Measurements from ENCODE around the gene TRIP13.
"Not testable (repeated sequence)": the region's sequence is repeated elsewhere in the genome, so short reads cannot be mapped to it uniquely, and the experiment has no call there.

Gene TRIP13

DNA sequence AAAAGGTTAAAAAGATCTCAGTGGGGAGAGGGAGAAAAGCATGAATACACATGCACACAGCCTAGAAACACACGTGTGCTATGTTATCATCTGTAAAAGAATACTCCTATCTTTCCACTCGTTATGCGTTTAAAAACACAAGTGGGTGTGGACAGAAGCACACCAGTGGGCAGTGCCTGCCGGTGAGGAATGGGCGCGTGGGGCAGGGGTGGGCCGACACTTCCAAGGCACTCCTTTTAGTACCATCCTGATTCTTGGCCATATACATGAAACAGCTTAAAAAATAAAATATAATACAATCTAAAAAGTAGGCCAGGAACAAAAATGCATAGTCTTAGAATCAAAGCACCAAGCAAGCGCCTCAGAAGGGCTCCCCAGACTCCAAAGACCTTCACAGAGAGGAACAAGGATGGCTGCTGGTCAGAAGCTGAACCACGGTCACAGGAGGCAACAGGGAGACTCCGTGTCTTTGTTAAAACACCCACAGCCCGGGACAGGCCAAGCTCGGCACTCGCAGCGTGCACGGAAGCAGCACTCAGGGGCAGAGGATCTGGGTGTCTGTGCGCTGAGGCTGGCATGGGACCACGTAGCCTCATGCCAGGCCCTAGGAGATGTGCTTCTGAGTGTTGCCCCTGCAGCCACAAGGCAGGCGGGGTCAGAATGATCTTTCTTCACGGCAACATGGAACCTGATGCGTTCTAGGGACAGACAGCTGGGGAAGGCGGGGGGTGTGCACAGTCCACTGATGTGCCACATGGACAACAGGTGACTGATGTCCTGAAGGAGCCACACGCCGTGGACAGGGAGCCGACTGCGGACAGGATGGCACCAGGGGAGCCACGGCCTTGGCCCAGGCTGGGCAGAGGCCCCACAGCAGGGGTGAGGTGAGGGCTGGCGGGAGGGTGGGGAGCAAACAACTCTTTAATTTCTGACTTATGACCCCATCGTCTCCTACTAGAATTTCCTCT is 16.0 kb upstream of the TRIP13 start:
- no peak for DNase-seq

DNA sequence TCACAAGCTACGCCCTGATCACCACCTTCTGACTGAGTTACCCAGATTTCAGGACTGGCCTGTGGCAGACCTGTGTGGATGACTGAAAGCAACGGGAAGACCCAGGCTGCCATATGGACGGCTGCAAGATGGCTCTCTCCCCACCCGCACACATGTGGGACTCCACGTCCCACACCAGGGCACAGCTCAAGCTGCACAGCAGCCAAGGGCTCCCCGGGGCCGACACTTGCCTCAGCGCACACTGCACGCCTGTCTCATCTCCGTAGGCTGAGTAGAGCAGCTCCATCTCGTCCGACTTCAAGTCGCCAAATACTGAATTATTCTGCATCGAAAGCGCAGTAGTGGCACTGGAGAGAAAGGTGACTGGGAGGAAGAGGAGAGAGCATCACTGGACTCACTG is 14.6 kb upstream of the TRIP13 start:
- DNase-seq, result no peak

DNA sequence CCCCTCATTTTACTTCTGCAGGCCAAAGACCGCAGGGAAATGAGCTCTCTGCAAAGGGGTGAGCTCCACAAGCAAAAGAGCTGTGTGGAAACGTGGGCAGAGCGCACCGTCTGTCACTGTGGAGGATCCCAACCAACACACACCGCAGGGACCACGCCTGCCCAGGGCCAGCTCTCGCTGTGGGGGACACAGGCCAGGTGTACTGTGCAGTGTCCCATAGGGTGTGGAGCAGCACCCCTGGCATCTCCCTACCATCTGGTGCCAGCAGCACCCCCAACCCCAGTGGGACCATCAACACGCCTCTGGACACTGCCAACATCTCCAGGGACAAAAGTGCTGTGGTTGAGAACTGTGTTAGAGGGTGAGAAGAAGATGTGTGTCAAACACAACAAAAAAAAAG is 14.0 kb upstream of the TRIP13 start:
- not testable (repeated sequence) for DNase-seq

DNA sequence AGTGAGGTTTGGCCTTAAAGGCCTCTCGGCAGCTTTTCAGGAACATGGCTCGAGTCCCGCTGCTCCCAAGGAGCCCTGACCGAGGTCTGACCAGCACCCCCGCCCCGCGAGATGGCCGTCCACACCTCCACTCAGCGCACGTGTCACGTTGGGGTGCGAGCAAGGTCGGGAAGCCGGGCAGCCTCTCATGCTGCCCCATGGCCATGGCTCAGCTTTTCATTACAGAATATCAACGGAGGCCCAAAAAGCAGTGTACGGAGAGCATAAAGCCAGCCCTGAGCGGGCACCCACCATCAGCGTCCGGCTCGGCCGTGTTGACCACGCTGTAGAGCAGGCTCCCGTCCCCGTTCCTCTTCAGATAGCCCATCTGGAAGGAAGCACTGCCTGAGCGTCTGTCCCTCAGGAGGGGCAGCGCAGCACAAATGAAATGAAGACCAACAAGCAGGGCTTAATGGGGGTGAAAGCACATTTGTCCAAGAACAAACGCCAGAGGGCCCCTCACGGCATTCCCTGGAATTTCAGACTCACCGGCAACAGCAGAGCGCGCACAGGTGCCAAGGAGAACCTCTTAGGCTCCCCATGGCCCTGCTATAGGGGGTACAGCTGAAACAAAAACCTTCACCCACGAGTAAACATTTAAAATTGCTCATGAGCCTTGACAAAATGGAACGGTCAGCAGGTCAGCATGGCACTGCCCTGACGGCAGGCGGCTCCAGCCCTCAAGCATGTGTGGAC is 11.7 kb upstream of the TRIP13 start:
- DNase-seq, result no peak

DNA sequence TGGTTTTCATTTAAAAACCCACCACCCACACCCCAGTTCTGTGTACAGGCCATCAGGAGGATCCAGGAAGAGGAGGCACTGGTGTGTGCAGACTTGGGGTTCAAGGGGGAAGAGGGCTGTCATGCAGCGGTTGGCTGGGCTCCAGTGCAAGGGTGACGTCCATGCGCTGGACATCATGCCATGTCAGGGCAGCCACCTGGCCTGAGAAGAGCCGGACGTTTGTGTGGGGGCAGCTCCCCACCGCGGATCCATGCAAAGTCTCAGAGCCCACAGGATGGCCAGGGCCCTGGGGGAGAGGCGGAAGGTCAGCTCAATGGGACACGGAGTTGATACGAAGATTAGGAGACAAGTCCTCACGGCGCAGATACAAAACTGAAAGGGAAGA is 11.1 kb upstream of the TRIP13 start:
- no peak for DNase-seq

DNA sequence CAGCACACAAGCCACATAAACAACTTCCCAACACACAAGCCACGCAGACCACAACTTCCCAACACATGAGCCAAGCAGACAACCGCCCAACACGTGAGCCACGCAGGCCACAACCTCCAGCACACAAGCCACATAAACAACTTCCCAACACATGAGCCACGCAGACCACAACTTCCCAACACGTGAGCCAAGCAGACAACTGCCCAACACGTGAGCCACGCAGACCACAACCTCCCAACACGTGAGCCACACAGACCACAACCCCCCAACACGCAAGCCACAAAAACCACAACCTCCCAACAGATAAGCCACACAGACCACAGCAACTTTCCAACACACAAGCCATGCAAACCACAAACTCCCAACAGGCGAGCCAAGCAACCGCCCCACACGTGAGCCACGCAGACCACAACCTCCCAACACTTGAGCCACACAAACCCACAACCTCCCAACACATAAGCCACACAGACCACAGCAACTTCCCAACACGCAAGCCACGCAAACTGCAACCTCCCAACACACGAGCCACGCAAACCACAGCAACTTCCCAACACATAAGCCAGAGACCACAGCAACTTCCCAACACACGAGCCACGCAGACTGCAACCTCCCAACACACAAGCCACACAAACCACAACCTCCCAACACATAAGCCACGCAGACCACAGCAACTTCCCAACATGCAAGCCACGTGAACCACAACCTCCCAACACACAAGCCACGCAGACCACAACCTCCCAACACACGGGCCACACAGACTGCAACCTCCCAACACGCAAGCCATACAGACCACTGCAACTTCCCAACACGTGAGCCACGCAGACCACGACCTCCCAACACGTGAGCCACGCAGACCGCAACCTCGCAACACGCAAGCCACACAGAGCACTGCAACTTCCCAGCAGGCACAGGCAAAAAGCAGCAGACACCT is 10.2 kb upstream of the TRIP13 start:
- DNase-seq, result no peak

DNA sequence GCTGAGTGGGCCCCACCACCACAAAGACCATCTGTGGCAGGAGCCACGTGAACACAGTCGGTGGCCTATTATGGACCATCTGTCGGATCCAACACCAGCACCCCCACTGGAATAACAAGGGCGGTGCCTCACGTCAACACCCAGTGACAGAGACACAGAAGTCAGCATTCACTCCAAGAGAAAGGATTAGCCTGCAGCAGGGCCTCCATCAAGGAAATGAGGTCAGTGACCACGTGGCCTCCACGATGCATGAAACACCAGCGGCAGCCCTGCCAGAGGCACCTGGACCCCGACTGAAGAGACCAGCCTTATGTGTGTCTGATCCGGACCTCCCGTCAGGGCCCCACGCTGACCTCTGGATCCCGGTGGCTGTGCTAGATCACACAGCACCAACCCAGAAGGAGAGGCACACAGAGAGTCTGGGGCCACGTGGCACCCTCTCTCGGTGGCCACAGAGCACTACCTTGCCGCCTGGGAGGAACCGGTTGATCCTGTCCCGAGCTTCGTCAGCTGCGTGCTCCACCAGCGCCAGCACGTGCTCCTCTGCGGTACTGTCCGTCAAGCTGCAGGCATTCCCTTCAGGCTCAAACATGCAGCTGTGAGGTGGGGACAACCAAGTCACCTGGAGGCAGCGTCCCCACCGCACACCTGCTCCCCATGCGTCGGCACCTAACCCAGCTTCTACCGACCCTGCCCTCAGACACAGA is 9.1 kb upstream of the TRIP13 start:
- DNase-seq, result no peak

DNA sequence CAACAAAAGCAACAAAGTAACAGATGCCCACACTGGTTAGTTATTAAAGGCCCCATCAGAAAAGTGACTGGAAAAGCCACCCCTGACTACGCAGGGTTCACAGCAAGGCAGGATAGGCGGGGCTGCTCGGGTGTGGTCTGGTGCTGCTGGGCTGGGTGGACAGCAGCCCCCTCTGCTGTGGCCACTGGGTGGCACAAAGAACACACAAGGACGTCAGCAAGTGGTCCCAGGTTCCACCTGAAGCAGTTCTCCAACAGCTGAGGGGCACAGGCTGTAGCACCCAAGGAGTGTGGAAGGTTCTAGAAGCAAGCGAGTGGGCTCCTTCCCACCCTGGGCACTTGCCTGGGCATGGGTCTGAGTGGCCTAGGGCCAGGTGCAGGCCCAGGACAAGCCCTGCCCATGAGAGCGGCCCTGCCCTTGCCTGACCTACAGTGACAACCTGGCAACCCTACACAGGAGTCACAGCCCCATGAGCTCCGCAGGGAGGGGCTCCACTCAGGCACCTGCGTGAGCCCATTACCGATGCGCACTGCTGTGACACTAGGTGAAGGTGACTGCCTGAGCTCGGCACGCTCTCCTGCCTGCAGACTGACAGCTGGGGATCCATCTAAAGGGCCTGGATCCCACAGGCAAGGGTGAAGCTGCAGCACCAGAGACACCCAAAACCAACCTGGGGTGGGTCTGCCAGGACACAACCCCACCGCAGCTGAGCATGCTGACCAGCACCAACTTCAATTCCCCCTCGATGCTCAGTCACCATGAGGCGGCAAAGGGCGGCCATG is 8.1 kb upstream of the TRIP13 start:
- no peak for DNase-seq

DNA sequence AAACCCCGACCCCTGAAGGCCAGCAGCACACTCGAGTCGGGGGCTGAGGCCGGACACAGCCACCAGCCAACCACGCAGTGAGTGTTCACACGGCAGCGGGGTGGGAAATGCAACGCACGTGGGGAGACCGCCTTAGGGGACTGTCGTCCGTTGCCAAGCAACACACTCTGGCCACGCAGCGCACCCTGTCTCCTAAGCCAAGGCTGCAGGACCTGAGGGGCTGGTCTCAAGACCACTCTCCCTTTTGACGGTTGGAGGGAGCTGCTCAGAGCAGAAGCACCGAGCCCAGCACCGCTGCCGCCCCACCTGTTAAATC is 7.6 kb upstream of the TRIP13 start:
- DNase-seq, result no peak

DNA sequence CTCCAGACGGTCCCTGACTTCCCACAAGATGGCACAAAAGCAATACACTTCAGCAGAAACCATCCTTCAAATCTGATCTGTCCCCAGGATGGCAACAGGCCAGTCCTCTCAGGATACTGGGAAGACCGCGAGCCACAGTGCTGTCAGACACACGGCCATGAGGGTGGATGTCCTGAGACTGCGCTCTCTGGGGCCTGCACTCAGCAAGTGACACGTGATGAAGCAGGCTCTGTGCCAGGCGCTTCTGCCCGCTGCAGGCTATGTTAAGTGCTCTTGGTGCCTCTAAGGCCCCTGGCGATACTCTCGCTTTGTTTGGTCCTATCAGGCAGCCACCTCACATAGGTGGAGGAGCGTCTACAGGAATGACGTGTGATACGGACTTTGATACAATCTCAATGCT is 7.2 kb upstream of the TRIP13 start:
- DNase-seq, result no peak

DNA sequence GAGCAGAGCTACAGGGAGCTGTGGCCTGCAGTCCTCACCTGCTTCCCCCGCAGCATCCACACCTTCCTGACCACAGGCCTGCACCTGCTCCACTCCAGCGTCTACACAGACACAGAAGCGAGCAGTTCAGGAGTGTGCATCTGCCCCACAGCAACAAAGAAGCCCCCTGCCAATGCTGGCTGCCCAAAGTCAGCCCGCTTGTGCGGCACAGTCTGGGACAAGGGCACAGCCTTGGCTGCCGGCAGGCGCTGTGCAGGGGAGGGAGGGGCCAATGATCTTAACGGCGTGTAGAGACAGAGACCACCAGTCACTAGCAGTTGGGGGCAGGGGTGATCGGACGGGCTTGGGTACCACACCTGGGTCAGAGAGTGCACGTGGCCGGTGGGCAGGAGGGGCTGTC is 6.6 kb upstream of the TRIP13 start:
- no peak for DNase-seq

DNA sequence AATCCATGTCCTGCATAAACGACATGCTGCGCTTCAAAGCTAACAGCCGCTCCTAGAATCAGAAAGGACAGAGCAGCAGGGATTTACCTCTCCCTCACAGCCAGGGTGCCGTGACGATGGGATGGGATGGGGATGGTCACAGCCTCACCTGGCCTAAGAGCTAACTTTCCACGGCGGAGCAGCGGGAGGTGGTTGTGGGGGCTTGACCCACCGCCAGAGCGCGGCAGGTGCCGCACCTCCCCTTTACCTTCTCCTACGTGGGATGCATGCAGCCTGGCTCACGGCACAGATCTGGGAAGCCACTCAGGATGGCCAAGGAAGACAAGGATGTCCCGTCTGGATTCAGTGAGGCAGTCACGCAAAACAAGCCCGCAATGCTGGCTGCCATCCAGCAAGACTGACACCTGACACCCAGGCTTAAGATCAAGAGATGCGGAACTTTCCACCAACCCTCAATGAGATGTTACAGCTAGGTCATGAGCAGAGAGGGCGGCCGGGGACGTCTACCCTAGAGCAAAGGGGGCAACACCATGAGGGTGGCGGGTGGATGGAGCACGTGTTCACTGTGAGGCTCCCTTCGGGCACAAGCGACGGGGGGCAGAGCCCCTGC is 5.9 kb upstream of the TRIP13 start:
- no peak for DNase-seq

DNA sequence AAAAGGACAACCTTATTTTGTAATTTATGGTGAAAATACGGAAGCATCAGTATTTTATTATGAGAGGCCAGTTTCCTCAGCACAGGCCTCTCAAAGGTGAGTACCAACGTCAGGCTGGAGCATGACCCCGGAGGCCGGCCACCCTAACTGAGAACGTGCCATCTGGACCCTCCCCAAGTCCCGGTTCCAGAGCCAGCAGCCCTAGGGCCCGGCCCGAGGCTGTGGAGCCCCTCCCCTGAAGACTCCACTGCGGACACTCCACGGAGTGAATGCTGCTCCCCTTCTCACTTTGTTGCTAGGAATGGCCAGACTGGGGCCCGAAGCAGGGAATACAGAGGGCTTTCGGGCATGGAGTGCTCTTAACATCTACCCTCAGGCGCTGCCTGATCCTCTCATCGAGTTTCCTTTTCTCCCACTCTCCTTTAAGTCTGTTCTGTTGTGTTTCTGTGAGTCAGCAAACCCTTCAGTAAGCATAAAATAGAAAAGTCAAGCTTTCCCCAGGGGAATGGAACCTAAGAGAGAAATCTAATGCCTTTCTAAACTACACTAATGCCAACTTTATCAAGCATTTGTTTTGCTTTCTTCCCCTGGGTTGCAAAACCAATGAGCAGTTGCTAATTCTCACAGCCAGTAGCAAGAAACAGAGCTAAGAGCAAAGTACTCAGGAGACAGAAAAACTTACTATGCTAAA is 4.6 kb upstream of the TRIP13 start:
- DNase-seq, result no peak

DNA sequence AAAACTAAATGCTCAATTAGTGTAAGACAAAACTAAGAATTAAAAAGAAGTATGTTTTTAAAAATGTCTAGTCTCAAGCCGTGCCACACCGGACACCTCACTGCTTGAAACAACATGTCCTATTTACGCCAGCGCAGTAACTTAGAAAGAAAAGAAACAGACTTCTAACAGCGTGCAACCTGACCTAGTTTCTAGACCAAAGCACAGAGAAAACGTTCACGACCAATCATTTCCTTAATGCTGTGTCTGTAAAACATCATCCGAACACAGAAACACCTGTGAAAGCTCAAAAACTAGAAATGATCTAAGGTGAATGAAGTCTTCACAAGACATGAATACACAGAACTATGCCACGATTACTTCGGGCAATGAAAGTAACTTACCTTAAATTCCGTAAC is 4.0 kb upstream of the TRIP13 start:
- DNase-seq, result no peak

DNA sequence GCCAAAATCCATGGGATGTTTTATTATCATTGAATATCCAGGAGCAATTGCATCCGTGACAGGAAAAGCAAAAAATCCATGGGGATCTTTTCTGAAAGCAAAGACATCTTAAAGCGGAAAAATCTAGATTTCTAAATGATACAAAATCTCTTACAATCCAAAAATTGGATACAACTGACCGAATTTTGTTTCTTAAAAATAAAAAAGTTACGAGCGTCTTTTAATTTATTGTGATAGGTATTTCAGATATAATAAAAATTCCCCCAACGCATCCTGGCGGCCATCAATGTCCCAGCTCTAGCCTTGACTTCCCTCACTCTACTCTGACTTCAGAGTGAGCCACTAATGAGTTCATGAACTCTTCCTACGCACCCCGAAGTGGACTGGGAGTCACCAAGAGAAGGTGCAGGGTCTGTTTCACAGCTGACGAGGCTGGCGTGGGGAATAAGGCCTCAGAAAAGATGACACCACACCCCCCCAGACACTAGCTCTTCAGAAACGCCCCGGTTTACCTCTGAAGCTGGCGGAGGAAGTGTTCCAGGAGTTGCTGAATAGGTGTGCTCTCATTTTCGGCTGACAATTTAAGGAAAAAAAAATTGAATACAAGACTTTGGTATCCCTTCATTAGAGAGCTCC is 3.5 kb upstream of the TRIP13 start:
- no peak for DNase-seq

DNA sequence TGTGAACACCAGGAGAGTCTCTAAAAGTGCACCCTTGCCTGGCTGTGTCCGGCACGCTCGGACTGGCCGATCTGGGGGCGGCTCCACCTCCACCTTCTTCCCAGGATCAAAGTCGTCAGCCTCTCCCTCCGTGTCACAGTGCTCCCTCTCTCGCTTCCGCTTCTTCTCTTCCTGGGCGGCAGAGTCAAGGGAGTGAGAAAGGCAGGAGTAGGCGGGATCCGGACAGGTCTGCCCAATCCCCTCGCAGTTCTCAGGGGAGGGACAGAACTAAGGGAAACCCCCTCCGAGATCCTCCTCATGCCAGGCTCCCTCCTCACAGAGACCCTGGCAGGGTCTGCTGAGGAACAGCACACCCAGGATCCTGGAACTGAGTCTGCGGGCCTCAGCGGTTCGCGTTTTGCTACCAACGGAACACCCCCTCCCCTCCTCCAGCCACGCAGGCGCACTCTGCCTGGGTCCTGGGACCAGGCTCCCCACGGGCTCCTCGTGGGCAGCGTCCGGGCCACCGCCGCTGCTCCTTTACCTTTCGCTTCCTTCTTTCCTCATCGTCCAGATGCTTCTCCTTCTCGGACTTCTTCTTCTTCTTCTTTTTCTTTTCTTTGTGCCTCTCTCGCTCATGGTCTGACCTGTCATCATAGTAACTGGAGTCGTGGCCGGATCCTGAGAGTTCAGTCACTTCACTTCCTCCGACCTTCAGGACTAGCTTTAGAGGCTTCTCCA is 1.4 kb upstream of the TRIP13 start:
- DNase-seq, result no peak

DNA sequence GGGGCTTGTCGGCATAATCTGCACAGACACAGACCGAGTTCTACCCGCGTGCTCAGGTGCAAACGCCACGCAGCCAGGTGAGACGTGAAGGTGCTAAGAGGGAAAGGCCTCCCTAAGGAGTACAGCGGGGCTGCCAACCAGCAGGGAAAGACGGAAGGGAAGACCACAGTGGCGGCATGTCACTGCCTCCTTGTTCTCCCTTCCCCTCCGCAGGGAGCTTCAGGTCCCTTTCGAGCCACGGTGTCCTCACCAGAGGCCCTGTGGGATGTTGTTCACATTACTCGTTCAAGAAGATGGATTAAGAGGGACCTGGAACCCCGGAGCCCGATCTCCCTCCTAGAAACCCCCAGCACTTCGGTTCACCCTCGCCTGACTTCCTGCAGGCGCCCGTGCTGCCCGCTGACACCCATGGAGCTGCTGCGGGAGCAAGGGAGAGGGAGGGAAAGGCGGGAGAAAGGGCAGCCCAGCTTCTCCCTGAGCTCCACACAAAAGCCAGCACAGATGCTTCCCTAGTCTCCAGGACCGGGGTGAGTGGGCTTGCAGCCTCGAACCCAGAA is 769 bp upstream of the TRIP13 start:
- no peak for DNase-seq

DNA sequence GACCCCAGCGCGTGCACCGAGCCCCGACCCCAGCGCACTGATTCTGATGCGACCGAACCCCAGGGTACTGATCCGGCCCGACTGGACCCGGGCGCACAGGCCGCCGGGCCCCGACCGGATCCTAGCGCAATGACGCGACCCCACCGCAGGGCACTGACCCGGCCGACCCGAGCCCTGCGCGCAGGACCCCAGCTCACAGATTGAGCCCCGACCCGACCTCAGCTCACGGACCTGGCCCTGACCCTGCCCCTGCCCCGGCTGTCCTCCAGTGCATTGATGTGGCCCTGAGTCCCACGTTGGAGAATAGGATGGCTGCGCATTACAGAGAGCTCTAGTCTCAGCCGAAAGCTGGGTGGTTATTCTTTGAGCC is 438 bp downstream of the TRIP13 start:
- no peak for DNase-seq

DNA sequence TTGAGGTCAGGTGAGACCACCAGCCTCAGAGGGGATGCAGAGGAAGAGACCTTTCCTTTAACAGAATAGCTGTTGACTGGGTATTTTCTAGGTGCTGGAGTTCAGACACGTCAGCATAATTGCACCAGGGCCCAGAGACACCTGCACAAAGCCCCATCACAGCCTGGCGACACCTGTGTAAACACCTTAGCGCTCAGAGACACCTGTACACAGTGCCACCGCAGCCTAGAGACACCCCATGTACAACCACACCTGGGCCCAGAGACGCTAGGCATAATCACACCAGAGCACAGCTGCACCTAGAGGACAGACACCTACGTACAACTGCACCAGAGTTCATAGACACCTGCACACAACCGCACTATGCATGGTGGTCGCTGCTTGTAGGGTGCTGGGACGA is 1.0 kb downstream of the TRIP13 start:
- DNase-seq, result no peak
